ENCODE data around the gene TMEM186. TPM values are rescaled to one million over a fixed set of nuclear protein-coding genes. Genes with fewer than 3 reads are reported as not detected.
"Not testable (repeated sequence)": the region's sequence is repeated elsewhere in the genome, so short reads cannot be mapped to it uniquely, and the experiment has no call there.

TMEM186 gene
- polyA plus RNA-seq, 3 donors = 3.8 to 4.5 (median 4.4) TPM

DNA sequence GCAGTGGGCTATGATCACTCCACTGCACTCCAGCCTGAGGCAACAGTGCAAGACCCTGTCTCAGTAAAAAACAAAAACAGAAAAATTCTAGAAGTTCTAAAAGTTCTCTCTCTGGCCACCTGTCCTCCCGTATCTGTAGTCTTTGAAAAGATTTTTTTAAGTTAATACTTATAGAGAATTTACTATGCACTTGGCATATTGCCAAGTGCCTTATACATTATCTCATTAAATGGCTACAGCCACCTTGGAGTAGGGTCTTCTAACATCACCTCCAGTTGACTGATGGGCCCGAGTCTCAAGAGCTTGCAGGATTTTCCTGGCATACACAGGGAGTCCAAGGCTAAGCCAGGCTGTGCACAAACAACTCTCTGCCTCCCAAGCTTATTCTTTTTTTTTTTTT, 44.7 kb downstream of the TMEM186 start:
- Histone ChIP-seq H3K9ac (ENCODE audit: insufficient read depth, low read length, poor library complexity, severe bottlenecking) (no peak overlapping the region), H3K79me2 (ENCODE audit: insufficient read depth, low read length) (no peaks in the 10 kb centered on the region), H3K27ac (ENCODE audit: low read depth in 1 of 2, low read length in 2 of 2) (no peak overlapping the region), H3K4me3 (replicated peaks in 1 of 3; ENCODE audit: low read depth in 2 of 3, low read length in 3 of 3) (no peak overlapping the region), H3K4me1 (ENCODE audit: control insufficient read depth in 1 of 2, insufficient read depth in 2 of 2, low read length in 2 of 2) (peaks cover 0 to 8% of the 10 kb centered on the region in 2 donors), H3K4me2 (replicated peaks; ENCODE audit: extremely low read depth, low read length, poor library complexity, severe bottlenecking) (no peak overlapping the region), H4K20me1 (ENCODE audit: insufficient read depth, low read length) (no peaks in the 10 kb centered on the region), H3K27me3 (ENCODE audit: control insufficient read depth in 2 of 2, insufficient read depth in 2 of 2, low read length in 2 of 2) (no peaks in the 10 kb centered on the region), H3K36me3 (replicated peaks in 1 of 2; ENCODE audit: control insufficient read depth in 1 of 2, insufficient read depth in 2 of 2, low read length in 2 of 2) (peaks cover 14 to 34% of the 10 kb centered on the region in 2 donors), H3K9me3 (replicated peaks in 1 of 2; ENCODE audit: control insufficient read depth in 1 of 2, insufficient read depth in 1 of 2, low read length in 2 of 2) (no peaks in the 10 kb centered on the region), H2AFZ (ENCODE audit: insufficient read depth, low read depth, low read length, poor library complexity, severe bottlenecking) (no peak overlapping the region)
- no peak for DNase-seq
- intact Hi-C loops (cut with micrococcal nuclease) = no loop called here
- H3K36me3 Mint-ChIP-seq = peaks cover 46 to 50% of the 10 kb centered on the region in 2 donors
- H3K4me1 Mint-ChIP-seq = peaks cover 6% of the 10 kb centered on the region
- no peak overlapping the region for H3K4me3 Mint-ChIP-seq
- TF ChIP-seq, protein P1, sequence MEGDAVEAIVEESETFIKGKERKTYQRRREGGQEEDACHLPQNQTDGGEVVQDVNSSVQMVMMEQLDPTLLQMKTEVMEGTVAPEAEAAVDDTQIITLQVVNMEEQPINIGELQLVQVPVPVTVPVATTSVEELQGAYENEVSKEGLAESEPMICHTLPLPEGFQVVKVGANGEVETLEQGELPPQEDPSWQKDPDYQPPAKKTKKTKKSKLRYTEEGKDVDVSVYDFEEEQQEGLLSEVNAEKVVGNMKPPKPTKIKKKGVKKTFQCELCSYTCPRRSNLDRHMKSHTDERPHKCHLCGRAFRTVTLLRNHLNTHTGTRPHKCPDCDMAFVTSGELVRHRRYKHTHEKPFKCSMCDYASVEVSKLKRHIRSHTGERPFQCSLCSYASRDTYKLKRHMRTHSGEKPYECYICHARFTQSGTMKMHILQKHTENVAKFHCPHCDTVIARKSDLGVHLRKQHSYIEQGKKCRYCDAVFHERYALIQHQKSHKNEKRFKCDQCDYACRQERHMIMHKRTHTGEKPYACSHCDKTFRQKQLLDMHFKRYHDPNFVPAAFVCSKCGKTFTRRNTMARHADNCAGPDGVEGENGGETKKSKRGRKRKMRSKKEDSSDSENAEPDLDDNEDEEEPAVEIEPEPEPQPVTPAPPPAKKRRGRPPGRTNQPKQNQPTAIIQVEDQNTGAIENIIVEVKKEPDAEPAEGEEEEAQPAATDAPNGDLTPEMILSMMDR (IDR thresholded peaks at IDR 0.05) = no peak
- peaks cover 0 to 1% (median 1%) of the 10 kb centered on the region in 3 donors for H3K27me3 Mint-ChIP-seq (ENCODE audit: low read depth in 3 of 3)
- H3K9me3 Mint-ChIP-seq = peaks cover 3 to 17% (median 8%) of the 10 kb centered on the region in 7 donors
- no CpG with 5 or more reads among the region's 2 CpGs for WGBS (ENCODE audit: insufficient coverage)
- H3K27ac Mint-ChIP-seq = no peak overlapping the region

DNA sequence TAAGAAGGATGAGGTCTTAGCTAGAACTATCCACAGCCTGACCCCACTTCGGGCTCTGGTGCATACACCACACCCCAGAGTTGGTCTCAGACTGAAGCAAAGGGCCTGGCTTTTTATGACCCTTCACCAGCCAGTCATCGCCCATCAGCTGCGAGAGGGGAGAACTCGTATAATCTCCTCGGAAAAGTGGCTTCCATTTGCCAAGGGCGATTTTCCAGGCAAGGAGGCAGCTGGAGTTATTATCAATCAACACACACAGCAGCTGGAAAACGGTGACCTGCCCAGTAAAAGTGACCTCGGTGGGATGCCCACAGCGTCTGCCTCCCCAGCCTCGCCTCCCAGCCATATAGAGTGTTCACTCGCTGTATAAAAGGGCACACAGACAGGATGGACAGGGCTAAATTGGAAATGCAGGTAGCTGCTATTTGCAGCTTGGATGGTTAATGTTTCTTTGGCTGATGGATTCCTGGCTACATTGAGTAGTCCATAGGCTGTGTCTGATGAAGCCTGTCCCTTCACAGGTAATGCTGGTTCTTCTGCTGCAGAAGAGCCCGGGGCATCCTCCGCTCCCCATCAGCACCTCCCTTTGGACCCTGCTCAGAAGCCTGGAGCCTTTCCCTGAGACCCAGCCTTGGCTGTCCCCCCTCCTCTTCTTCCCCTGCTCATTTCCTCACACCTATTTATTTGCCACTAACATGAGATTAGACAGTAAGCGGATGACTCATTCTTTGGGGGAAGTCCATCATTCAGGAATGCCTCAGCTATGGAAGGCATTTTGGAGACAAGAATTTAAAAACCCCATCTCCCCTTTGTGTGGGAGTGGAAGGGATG, 45.7 kb downstream of the TMEM186 start:
- peak in 1 of 3 donors; percentile 23 for DNase-seq
- H3K4me3 Mint-ChIP-seq = no peak overlapping the region

DNA sequence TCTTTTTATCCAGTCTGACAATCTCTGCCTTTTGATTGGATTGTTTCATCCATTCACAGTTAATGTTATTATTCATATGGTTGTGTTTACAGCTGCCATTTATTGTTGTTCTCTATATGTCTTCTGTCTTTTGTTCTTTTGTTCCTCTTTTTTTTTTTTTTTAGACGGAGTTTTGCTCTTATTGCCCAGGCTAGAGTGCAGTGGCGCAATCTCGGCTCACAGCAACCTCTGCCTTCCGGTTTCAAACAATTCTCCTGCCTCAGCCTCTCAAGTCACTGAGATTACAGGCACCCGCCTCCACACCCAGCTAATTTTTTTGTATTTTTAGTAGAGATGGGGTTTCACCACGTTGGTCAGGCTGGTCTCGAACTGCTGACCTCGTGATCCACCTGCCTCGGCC, 48.5 kb downstream of the TMEM186 start:
- H3K4me1 ChIP-seq (ENCODE audit: control insufficient read depth in 1 of 2, insufficient read depth in 2 of 2, low read length in 2 of 2); H3K9ac ChIP-seq (ENCODE audit: insufficient read depth, low read length, poor library complexity, severe bottlenecking); intact Hi-C loops (cut with micrococcal nuclease); H3K4me2 ChIP-seq (replicated peaks; ENCODE audit: extremely low read depth, low read length, poor library complexity, severe bottlenecking); H3K27me3 ChIP-seq (ENCODE audit: control insufficient read depth in 2 of 2, insufficient read depth in 2 of 2, low read length in 2 of 2); H3K27me3 Mint-ChIP-seq (ENCODE audit: low read depth in 3 of 3); H3K4me1 Mint-ChIP-seq; H3K79me2 ChIP-seq (ENCODE audit: insufficient read depth, low read length); H3K9me3 ChIP-seq (replicated peaks in 1 of 2; ENCODE audit: control insufficient read depth in 1 of 2, insufficient read depth in 1 of 2, low read length in 2 of 2); H3K4me3 ChIP-seq (replicated peaks in 1 of 3; ENCODE audit: low read depth in 2 of 3, low read length in 3 of 3); H4K20me1 ChIP-seq (ENCODE audit: insufficient read depth, low read length); H3K4me3 Mint-ChIP-seq; H2AFZ ChIP-seq (ENCODE audit: insufficient read depth, low read depth, low read length, poor library complexity, severe bottlenecking): not testable (repeated sequence)
- WGBS (ENCODE audit: insufficient coverage) = no CpG with 5 or more reads among the region's 9 CpGs
- Mint-ChIP-seq H3K9me3 (peaks cover 6 to 21% (median 12%) of the 10 kb centered on the region in 7 donors), H3K27ac (peak overlapping the region; percentile 30 to 87 (median 71)), H3K36me3 (peaks cover 47 to 60% of the 10 kb centered on the region in 2 donors)
- Histone ChIP-seq H3K36me3 (replicated peaks in 1 of 2; ENCODE audit: control insufficient read depth in 1 of 2, insufficient read depth in 2 of 2, low read length in 2 of 2) (peaks cover 18 to 45% of the 10 kb centered on the region in 2 donors), H3K27ac (ENCODE audit: low read depth in 1 of 2, low read length in 2 of 2) (peak overlapping the region in 1 of 2 donors; percentile 50)
- peak; percentile 21 to 37 (median 33) for DNase-seq

More for the DNA sequence above, 45.7 kb downstream of the TMEM186 start:
- Histone ChIP-seq H3K27ac (ENCODE audit: low read depth in 1 of 2, low read length in 2 of 2) (no peak overlapping the region), H2AFZ (ENCODE audit: insufficient read depth, low read depth, low read length, poor library complexity, severe bottlenecking) (no peak overlapping the region), H4K20me1 (ENCODE audit: insufficient read depth, low read length) (no peaks in the 10 kb centered on the region), H3K9ac (ENCODE audit: insufficient read depth, low read length, poor library complexity, severe bottlenecking) (no peak overlapping the region), H3K36me3 (replicated peaks in 1 of 2; ENCODE audit: control insufficient read depth in 1 of 2, insufficient read depth in 2 of 2, low read length in 2 of 2) (peaks cover 13 to 34% of the 10 kb centered on the region in 2 donors), H3K27me3 (ENCODE audit: control insufficient read depth in 2 of 2, insufficient read depth in 2 of 2, low read length in 2 of 2) (no peaks in the 10 kb centered on the region), H3K4me3 (replicated peaks in 1 of 3; ENCODE audit: low read depth in 2 of 3, low read length in 3 of 3) (no peak overlapping the region), H3K79me2 (ENCODE audit: insufficient read depth, low read length) (no peaks in the 10 kb centered on the region), H3K4me2 (replicated peaks; ENCODE audit: extremely low read depth, low read length, poor library complexity, severe bottlenecking) (no peak overlapping the region), H3K9me3 (replicated peaks in 1 of 2; ENCODE audit: control insufficient read depth in 1 of 2, insufficient read depth in 1 of 2, low read length in 2 of 2) (no peaks in the 10 kb centered on the region), H3K4me1 (ENCODE audit: control insufficient read depth in 1 of 2, insufficient read depth in 2 of 2, low read length in 2 of 2) (peaks cover 0 to 8% of the 10 kb centered on the region in 2 donors)
- Mint-ChIP-seq H3K27ac (peak overlapping the region in 1 of 7 donors; percentile 33), H3K36me3 (peaks cover 45 to 48% of the 10 kb centered on the region in 2 donors), H3K9me3 (peaks cover 3 to 17% (median 8%) of the 10 kb centered on the region in 7 donors), H3K27me3 (ENCODE audit: low read depth in 3 of 3) (peaks cover 0 to 1% (median 1%) of the 10 kb centered on the region in 3 donors), H3K4me1 (peaks cover 6% of the 10 kb centered on the region)
- WGBS (ENCODE audit: insufficient coverage) = 87% methylated on average over 11 of the region's 14 CpGs
- intact Hi-C loops (cut with micrococcal nuclease) = no loop called here
- TF ChIP-seq, protein P1 (IDR thresholded peaks at IDR 0.05) = no peak
